Keratinocyte (primary cell): Measurements from ENCODE around the gene PIGQ. TPM values are rescaled to one million over a fixed set of nuclear protein-coding genes. Genes with fewer than 3 reads are reported as not detected.

Experiments
- DNase-seq: peaks from one replicate; pipeline ENCODE4 v3.0.0-alpha.2; 2011; ENCODE audit warnings: low read depth, missing footprints, low spot score
- FAIRE-seq: peaks from 2 replicates; lab custom pipeline; 2011; peaks lifted over from hg19 to GRCh38; lab: Jason Lieb, UNC
- H2AFZ ChIP-seq: 2 replicates; pipeline ENCODE4 v1.6.0; 2012; ENCODE audit warnings: low read length, control low read depth, inconsistent platforms; ENCODE audit not compliant: control insufficient read depth
- H3K27ac ChIP-seq: 2 replicates; pipeline ENCODE4 v1.5.1; 2011; ENCODE audit warnings: low read length; ENCODE audit not compliant: control insufficient read depth, insufficient read depth
- H3K27me3 ChIP-seq: 3 replicates; pipeline ENCODE4 v1.6.0; 2011; ENCODE audit warnings: low read length; ENCODE audit not compliant: control insufficient read depth, insufficient read depth; ENCODE audit errors: extremely low read depth
- H3K36me3 ChIP-seq, 2 experiments: 2 replicates in 1 of 2; 3 replicates in 1 of 2; pipeline ENCODE4 v1.5.1; 2011; ENCODE audit warnings: low read length in 2 of 2, mild to moderate bottlenecking in 1 of 2; ENCODE audit not compliant: control insufficient read depth in 2 of 2, insufficient read depth in 2 of 2; ENCODE audit errors: extremely low read depth in 1 of 2
- H3K4me1 ChIP-seq: 3 replicates; pipeline ENCODE4 v1.5.1; 2011; ENCODE audit warnings: low read length; ENCODE audit not compliant: control insufficient read depth, insufficient read depth; ENCODE audit errors: extremely low read depth
- H3K4me2 ChIP-seq: 3 replicates; pipeline ENCODE4 v1.6.0; 2011; ENCODE audit warnings: low read depth, low read length; ENCODE audit not compliant: control insufficient read depth, insufficient read depth; ENCODE audit errors: extremely low read depth
- H3K4me3 ChIP-seq, 3 experiments: fragments of 200-600 bp in 1 of 3; sonication (generic) in 1 of 3; 2 replicates in 2 of 3; 3 replicates in 1 of 3; pipeline ENCODE4 v1.5.1; 2011 to 2016; ENCODE audit warnings: low read length in 3 of 3, mild to moderate bottlenecking in 3 of 3, control low read depth in 2 of 3, inconsistent platforms in 1 of 3, low read depth in 1 of 3, mixed read lengths in 1 of 3, mixed run types in 1 of 3, moderate library complexity in 1 of 3; ENCODE audit not compliant: control insufficient read depth in 2 of 3, insufficient read depth in 2 of 3; ENCODE audit errors: extremely low read depth in 1 of 3
- H3K79me2 ChIP-seq: 2 replicates; pipeline ENCODE4 v1.6.0; 2012; ENCODE audit warnings: low read length; ENCODE audit not compliant: control insufficient read depth, insufficient read depth
- H3K9ac ChIP-seq: 3 replicates; pipeline ENCODE4 v1.6.0; 2011; ENCODE audit warnings: low read length; ENCODE audit not compliant: control insufficient read depth, insufficient read depth; ENCODE audit errors: extremely low read depth
- H3K9me1 ChIP-seq: 3 replicates; pipeline ENCODE4 v1.6.0; 2011; ENCODE audit warnings: low read length; ENCODE audit not compliant: control insufficient read depth, insufficient read depth; ENCODE audit errors: extremely low read depth
- H3K9me3 ChIP-seq: 2 replicates; pipeline ENCODE4 v1.5.1; 2012; ENCODE audit warnings: low read depth, low read length; ENCODE audit not compliant: control insufficient read depth
- H4K20me1 ChIP-seq: 3 replicates; pipeline ENCODE4 v1.6.0; 2011; ENCODE audit warnings: low read length; ENCODE audit not compliant: control insufficient read depth, insufficient read depth; ENCODE audit errors: extremely low read depth
- EZH2 ChIP-seq: IDR thresholded peaks from one replicate; pipeline ENCODE4 v1.6.1; 2012; ENCODE audit warnings: inconsistent platforms, mild to moderate bottlenecking, low read length, moderate library complexity
- dilution Hi-C: fragments of 300-500 bp; cut with MboI; formaldehyde crosslinking; loops from one replicate; pipeline ENCODE4 v1.7.0; 2020; ENCODE audit warnings: low sequenced_read_pairs; ENCODE audit not compliant: extremely low pct_ligation_motif_present
- polyA plus RNA-seq, 5 experiments: library from polyadenylated mRNA; depleted of rRNA in 3 of 5; stranded (reverse) in 3 of 5; stranded (forward) in 1 of 5; unstranded in 1 of 5; fragments of >200 nt; gene quantifications; 1 replicate in 1 of 5; 2 replicates in 3 of 5; 3 replicates in 1 of 5; pipeline versions ENCODE4 v1.2.1 to v1.2.3, GENCODE V29; 2011 to 2012; ENCODE audit warnings: missing spikeins in 2 of 5, low read depth in 1 of 5, low replicate concordance in 1 of 5
- TF ChIP-seq, protein P1 (sequence below), 3 experiments: IDR thresholded peaks in 1 of 3; conservative IDR thresholded peaks in 1 of 3; optimal IDR thresholded peaks in 1 of 3; 2 replicates in 2 of 3; 3 replicates in 1 of 3; pipeline versions ENCODE3 to v1.5.1; 2011; ENCODE audit warnings: low read length in 3 of 3, mild to moderate bottlenecking in 3 of 3, moderate library complexity in 2 of 3, control low read depth in 1 of 3, inconsistent platforms in 1 of 3; ENCODE audit not compliant: insufficient read depth in 2 of 3; ENCODE audit errors: extremely low read depth in 1 of 3

Gene PIGQ
- polyA plus RNA-seq, 1 donor (not counting 4 experiments of a cell fraction or from before 2014, with no cell fraction given): 11.2 TPM

DNA sequence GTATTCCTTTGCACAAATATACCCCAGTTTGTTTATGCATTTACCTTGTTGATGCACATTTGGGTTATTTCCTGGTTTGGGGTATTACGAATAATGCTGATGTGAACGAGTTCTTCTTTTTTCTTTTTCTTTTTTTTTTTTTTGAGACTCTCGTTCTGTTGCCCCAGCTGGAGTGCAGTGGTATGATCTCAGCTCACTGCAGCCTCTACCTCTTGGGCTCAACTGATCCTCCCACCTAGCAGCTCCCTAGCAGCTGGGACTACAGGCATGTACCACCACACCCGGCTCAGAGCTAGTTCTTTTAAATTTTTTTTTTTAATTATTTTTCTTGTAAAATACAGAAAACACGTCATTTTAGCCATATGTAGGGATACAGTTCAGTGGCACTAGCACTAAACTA is 34.2 kb downstream of the PIGQ start:
- Histone ChIP-seq H3K27me3 (no peaks in the 10 kb centered on the region), H3K4me2 (no peak overlapping the region), H2AFZ (no peak overlapping the region), H3K9me1 (no peaks in the 10 kb centered on the region), H3K9ac (no peak overlapping the region), H3K36me3 (peaks cover 2 to 3% of the 10 kb centered on the region in 2 experiments), H3K4me3 (no peak overlapping the region), H3K4me1 (no peaks in the 10 kb centered on the region), H3K79me2 (peaks cover 18% of the 10 kb centered on the region), H3K9me3 (no peaks in the 10 kb centered on the region), H4K20me1 (no peaks in the 10 kb centered on the region), H3K27ac (no peak overlapping the region)
- no peak for TF ChIP-seq EZH2
- TF ChIP-seq, protein P1, sequence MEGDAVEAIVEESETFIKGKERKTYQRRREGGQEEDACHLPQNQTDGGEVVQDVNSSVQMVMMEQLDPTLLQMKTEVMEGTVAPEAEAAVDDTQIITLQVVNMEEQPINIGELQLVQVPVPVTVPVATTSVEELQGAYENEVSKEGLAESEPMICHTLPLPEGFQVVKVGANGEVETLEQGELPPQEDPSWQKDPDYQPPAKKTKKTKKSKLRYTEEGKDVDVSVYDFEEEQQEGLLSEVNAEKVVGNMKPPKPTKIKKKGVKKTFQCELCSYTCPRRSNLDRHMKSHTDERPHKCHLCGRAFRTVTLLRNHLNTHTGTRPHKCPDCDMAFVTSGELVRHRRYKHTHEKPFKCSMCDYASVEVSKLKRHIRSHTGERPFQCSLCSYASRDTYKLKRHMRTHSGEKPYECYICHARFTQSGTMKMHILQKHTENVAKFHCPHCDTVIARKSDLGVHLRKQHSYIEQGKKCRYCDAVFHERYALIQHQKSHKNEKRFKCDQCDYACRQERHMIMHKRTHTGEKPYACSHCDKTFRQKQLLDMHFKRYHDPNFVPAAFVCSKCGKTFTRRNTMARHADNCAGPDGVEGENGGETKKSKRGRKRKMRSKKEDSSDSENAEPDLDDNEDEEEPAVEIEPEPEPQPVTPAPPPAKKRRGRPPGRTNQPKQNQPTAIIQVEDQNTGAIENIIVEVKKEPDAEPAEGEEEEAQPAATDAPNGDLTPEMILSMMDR (optimal IDR thresholded peaks at IDR 0.05 in 1 of 3, IDR thresholded peaks at IDR 0.05 in 1 of 3, conservative IDR thresholded peaks at IDR 0.05 in 1 of 3; ENCODE audit: extremely low read depth in 1 of 3, insufficient read depth in 2 of 3, low read length in 3 of 3): no peak
- dilution Hi-C loops: no loop called here
- no peak for DNase-seq
- no peak for FAIRE-seq

DNA sequence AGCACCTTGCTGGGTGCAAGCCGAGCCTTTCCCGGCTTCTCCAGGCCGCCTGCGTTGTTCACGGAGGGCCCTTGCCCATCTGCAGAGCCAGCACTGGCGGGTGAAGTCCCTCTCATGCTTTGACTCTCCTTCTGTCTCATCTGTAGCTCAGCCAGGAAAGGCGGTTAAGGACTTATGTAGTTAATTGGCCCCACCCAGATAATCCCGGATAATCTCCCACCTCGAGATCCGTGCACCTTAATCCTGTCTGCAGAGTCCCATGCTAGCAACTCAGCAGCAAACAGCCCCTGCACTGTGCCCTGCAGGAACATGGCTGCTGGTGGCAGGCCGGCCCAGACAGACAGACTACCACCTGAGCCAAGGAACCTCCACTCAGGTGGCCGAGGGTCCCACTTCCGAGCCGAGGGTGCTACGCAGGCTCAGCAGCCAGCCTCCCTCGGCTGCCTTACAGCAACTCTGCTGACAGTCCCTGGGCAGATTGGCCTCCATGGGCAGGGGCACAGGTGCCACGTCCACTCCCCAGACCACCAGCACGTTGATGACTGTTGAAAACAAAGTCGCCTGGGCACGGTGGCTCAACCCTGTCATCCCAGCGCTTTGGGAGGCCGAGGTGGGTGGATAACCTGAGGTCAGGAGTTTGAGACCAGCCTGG is 37.0 kb downstream of the PIGQ start:
- dilution Hi-C loops: no loop called here
- Histone ChIP-seq H3K27ac (no peak overlapping the region), H3K9me3 (no peaks in the 10 kb centered on the region), H3K9ac (no peak overlapping the region), H4K20me1 (peaks cover 4% of the 10 kb centered on the region), H3K27me3 (no peaks in the 10 kb centered on the region), H3K4me2 (no peak overlapping the region), H3K9me1 (no peaks in the 10 kb centered on the region), H3K36me3 (no peaks in the 10 kb centered on the region), H2AFZ (no peak overlapping the region), H3K79me2 (peaks cover 7% of the 10 kb centered on the region), H3K4me3 (no peak overlapping the region), H3K4me1 (peaks cover 3% of the 10 kb centered on the region)
- FAIRE-seq (no peak), DNase-seq (no peak)
- no peak for TF ChIP-seq EZH2
- TF ChIP-seq, protein P1 (optimal IDR thresholded peaks at IDR 0.05 in 1 of 3, IDR thresholded peaks at IDR 0.05 in 1 of 3, conservative IDR thresholded peaks at IDR 0.05 in 1 of 3; ENCODE audit: extremely low read depth in 1 of 3, insufficient read depth in 2 of 3, low read length in 3 of 3): no peak
